Liver (tissue), 9 donors: ENCODE results near the gene MIP. TPM values are rescaled to one million over a fixed set of nuclear protein-coding genes. Genes with fewer than 3 reads are reported as not detected.

Experiments
- DNase-seq: peaks from one replicate; pipeline ENCODE4 v3.0.0-alpha.2; 2017; ENCODE audit warnings: low spot score
- H3K27ac ChIP-seq, 2 donors: one replicate each; pipeline ENCODE4 v1.7.0; 2013; ENCODE audit warnings: inconsistent platforms in 2 of 2, low read length in 2 of 2, control low read depth in 1 of 2, low read depth in 1 of 2, mild to moderate bottlenecking in 1 of 2
- H3K27me3 ChIP-seq, 4 donors: one replicate each; pipeline versions ENCODE4 v1.6.1 to v1.7.0; 2013; ENCODE audit warnings: low read length in 3 of 4, inconsistent platforms in 1 of 4, mild to moderate bottlenecking in 1 of 4, moderate library complexity in 1 of 4; ENCODE audit not compliant: control insufficient read depth in 4 of 4, insufficient read depth in 4 of 4
- H3K36me3 ChIP-seq, 4 donors: one replicate each; pipeline versions ENCODE4 v1.6.1 to v1.7.0; 2013; ENCODE audit warnings: low read length in 3 of 4, mild to moderate bottlenecking in 3 of 4, low read depth in 1 of 4, moderate library complexity in 1 of 4; ENCODE audit not compliant: control insufficient read depth in 4 of 4, insufficient read depth in 3 of 4
- H3K4me1 ChIP-seq, 4 donors: one replicate each; pipeline versions ENCODE4 v1.6.1 to v1.7.0; 2013; ENCODE audit warnings: low read length in 3 of 4, mild to moderate bottlenecking in 3 of 4, moderate library complexity in 1 of 4; ENCODE audit not compliant: control insufficient read depth in 4 of 4, insufficient read depth in 4 of 4
- H3K4me3 ChIP-seq, 3 donors: one replicate each; pipeline versions ENCODE4 v1.6.1 to v1.7.0; 2013; ENCODE audit warnings: low read length in 3 of 3, control low read depth in 1 of 3, low read depth in 1 of 3, mild to moderate bottlenecking in 1 of 3
- H3K9ac ChIP-seq, 2 donors: one replicate each; pipeline ENCODE4 v1.7.0; 2013; ENCODE audit warnings: low read length in 2 of 2, mild to moderate bottlenecking in 2 of 2, moderate library complexity in 2 of 2, control low read depth in 1 of 2, low read depth in 1 of 2
- H3K9me3 ChIP-seq, 4 donors: one replicate each; pipeline versions ENCODE4 v1.6.1 to v1.7.0; 2013; ENCODE audit warnings: low read length in 3 of 4; ENCODE audit not compliant: control insufficient read depth in 4 of 4
- CTCF ChIP-seq: fragments of 150-350 bp; IDR thresholded peaks from 2 replicates; pipeline ENCODE4 v1.5.1; 2017; ENCODE audit warnings: improper control_type of control experiment, low read depth, low read length; ENCODE audit not compliant: missing input control
- FOXA2 ChIP-seq: IDR thresholded peaks from 2 replicates; pipeline ENCODE4 v1.6.1; 2016; ENCODE audit warnings: antibody characterized with exemption
- GABPA ChIP-seq, 2 donors: IDR thresholded peaks in 1 of 2; conservative IDR thresholded peaks in 1 of 2; 2 replicates each; pipeline ENCODE4 v1.6.1; 2016; ENCODE audit warnings: antibody characterized with exemption in 2 of 2, mild to moderate bottlenecking in 1 of 2, moderate library complexity in 1 of 2
- HNF4G ChIP-seq: IDR thresholded peaks from 2 replicates; pipeline ENCODE4 v1.6.1; 2016; ENCODE audit warnings: antibody characterized with exemption
- RXRA ChIP-seq, 2 donors: IDR thresholded peaks; 2 replicates each; pipeline ENCODE4 v1.6.1; 2017 to 2018; ENCODE audit warnings: antibody characterized with exemption in 2 of 2, mild to moderate bottlenecking in 1 of 2
- SP1 ChIP-seq: IDR thresholded peaks from 2 replicates; pipeline ENCODE4 v1.6.1; 2018; ENCODE audit warnings: antibody characterized with exemption, mild to moderate bottlenecking
- TAF1 ChIP-seq: conservative IDR thresholded peaks from 2 replicates; pipeline ENCODE4 v1.6.1; 2016; ENCODE audit warnings: antibody characterized with exemption, mild to moderate bottlenecking
- WGBS: extraction: QIAGEN DNeasy Blood & Tissue Kit; methylation state at CpG from one replicate; pipeline ENCODE4 v1.1.7; 2013; 5-methylcytosine and 5-hydroxymethylcytosine counted together
- polyA plus RNA-seq, 2 donors: library from polyadenylated mRNA; stranded (reverse) in 1 of 2; unstranded in 1 of 2; fragments of 200-250 nt in 1 of 2; fragments of >200 nt in 1 of 2; fragmentation: Nextera tagmentation in 1 of 2; extraction: Ambion mirVana in 1 of 2; gene quantifications; one replicate each; pipeline versions ENCODE4 v1.2.1 to v1.2.3, GENCODE V29; 2013 to 2015
- total RNA-seq, 2 donors: library from RNA; depleted of rRNA; stranded (reverse); fragments of >200 nt; gene quantifications; one replicate each; pipeline ENCODE4 v1.2.3, GENCODE V29; 2014
- TF ChIP-seq, protein P1 (sequence below): IDR thresholded peaks from 2 replicates; pipeline ENCODE4 v1.6.1; 2016; ENCODE audit warnings: antibody characterized with exemption
- TF ChIP-seq, protein P2 (sequence below): IDR thresholded peaks from 2 replicates; pipeline ENCODE4 v1.6.1; 2016; ENCODE audit warnings: antibody characterized with exemption
- TF ChIP-seq, protein P3 (sequence below): IDR thresholded peaks from 2 replicates; pipeline ENCODE4 v1.6.1; 2016; ENCODE audit warnings: antibody characterized with exemption, mild to moderate bottlenecking
- donor health status: healthy.
- donor health status: healthy.
- donor health status: healthy.
- donor health status: healthy.
- donor health status: healthy.

Gene MIP
- total and polyA plus RNA-seq, 4 donors: 0.09 to 0.60 (median 0.39) TPM

GRCh38 chr12:56462565-56462964 is 8.1 kb upstream of the MIP start:
- H3K27ac ChIP-seq: no peak overlapping the region
- peaks cover 0 to 7% (median 3%) of the 10 kb centered on the region in 4 donors for H3K4me1 ChIP-seq
- H3K27me3 ChIP-seq: no peaks in the 10 kb centered on the region
- H3K4me3 ChIP-seq: no peak overlapping the region
- DNase-seq: no peak
- H3K9me3 ChIP-seq: no peaks in the 10 kb centered on the region
- no peaks in the 10 kb centered on the region for H3K36me3 ChIP-seq
- H3K9ac ChIP-seq: no peak overlapping the region
- TF ChIP-seq TAF1 (no peak), SP1 (no peak), RXRA (IDR thresholded peaks at IDR 0.05) (no peak), FOXA2 (no peak), GABPA (IDR thresholded peaks at IDR 0.05 in 1 of 2, conservative IDR thresholded peaks at IDR 0.05 in 1 of 2) (no peak), CTCF (no peak), HNF4G (no peak)
- TF ChIP-seq, protein P1, sequence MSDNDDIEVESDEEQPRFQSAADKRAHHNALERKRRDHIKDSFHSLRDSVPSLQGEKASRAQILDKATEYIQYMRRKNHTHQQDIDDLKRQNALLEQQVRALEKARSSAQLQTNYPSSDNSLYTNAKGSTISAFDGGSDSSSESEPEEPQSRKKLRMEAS: no peak
- TF ChIP-seq, protein P2, sequence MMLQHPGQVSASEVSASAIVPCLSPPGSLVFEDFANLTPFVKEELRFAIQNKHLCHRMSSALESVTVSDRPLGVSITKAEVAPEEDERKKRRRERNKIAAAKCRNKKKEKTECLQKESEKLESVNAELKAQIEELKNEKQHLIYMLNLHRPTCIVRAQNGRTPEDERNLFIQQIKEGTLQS: no peak
- TF ChIP-seq, protein P3, sequence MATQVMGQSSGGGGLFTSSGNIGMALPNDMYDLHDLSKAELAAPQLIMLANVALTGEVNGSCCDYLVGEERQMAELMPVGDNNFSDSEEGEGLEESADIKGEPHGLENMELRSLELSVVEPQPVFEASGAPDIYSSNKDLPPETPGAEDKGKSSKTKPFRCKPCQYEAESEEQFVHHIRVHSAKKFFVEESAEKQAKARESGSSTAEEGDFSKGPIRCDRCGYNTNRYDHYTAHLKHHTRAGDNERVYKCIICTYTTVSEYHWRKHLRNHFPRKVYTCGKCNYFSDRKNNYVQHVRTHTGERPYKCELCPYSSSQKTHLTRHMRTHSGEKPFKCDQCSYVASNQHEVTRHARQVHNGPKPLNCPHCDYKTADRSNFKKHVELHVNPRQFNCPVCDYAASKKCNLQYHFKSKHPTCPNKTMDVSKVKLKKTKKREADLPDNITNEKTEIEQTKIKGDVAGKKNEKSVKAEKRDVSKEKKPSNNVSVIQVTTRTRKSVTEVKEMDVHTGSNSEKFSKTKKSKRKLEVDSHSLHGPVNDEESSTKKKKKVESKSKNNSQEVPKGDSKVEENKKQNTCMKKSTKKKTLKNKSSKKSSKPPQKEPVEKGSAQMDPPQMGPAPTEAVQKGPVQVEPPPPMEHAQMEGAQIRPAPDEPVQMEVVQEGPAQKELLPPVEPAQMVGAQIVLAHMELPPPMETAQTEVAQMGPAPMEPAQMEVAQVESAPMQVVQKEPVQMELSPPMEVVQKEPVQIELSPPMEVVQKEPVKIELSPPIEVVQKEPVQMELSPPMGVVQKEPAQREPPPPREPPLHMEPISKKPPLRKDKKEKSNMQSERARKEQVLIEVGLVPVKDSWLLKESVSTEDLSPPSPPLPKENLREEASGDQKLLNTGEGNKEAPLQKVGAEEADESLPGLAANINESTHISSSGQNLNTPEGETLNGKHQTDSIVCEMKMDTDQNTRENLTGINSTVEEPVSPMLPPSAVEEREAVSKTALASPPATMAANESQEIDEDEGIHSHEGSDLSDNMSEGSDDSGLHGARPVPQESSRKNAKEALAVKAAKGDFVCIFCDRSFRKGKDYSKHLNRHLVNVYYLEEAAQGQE: no peak

DNA sequence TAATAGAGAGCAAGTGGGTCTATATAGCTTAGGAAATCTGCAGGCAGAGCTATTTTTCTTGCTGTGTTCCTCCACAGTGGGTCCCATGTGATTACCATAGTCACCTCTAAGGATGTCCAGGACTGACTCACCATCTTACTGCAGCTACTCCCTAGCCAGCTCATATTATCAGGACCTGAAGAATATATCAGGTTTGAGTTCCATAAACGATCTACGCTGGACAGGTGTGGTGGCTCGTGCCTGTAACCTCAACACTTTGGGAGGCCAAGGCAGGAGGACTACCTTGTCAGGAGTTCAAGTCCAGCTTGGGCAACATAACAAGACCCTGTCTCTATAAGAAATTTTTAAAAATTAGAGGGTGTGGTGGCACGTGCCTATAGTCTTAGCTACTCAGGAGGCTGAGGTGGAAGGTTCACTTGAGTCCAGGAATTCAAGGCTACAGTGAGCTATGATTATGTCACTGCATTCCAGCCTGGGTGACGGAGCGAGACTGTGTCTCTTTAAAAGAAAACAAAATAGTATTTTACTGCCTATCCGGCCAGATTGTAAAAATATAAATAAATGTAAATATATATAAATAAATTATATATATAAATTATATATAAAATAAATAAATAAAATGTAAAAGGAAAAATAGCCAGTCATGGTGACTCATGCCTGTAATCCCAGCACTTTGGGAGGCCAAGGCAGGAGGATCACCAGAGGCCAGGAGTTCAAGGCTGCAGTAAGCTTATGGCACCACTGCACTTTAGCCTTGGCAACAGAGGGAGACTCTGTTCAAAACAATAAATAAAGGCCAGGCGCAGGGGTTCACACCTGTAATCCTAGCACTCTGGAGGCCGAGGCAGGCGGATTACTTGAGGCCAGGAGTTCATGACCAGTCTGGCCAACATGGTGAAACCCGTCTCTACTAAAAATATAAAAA is 7.0 kb upstream of the MIP start:
- no peak overlapping the region for H3K4me3 ChIP-seq
- WGBS: 91% methylated on average over 11 of the region's 11 CpGs
- no peaks in the 10 kb centered on the region for H3K36me3 ChIP-seq
- no peaks in the 10 kb centered on the region for H3K27me3 ChIP-seq
- no peak overlapping the region for H3K9ac ChIP-seq
- no peak overlapping the region for H3K27ac ChIP-seq
- TF ChIP-seq, protein P1: no peak
- TF ChIP-seq, protein P3: no peak
- no peak for DNase-seq
- peaks cover 0 to 7% (median 3%) of the 10 kb centered on the region in 4 donors for H3K4me1 ChIP-seq
- H3K9me3 ChIP-seq: no peaks in the 10 kb centered on the region
